Hematopoietic multipotent progenitor cell treated with erythropoietin and hydrocortisone succinate and interleukin-3 and kit ligand, for 8 days (in vitro differentiated cells): Measurements from ENCODE around the gene NCS1.
"Not testable (repeated sequence)": the region's sequence is repeated elsewhere in the genome, so short reads cannot be mapped to it uniquely, and the experiment has no call there.

Source experiments
- DNase-seq: peaks from one replicate; pipeline ENCODE4 v3.0.0-alpha.2; 2015

Gene NCS1

GRCh38 chr9:130240410-130241197 lies 68.4 kb downstream of the NCS1 start:
- DNase-seq: peak; percentile 94

GRCh38 chr9:130241198-130241535 lies 69.0 kb downstream of the NCS1 start:
- DNase-seq: no peak

GRCh38 chr9:130242270-130243014 lies 70.2 kb downstream of the NCS1 start:
- DNase-seq: no peak

- DNase-seq: peak; percentile 92
Observed at GRCh38 chr9:130243015-130243881, 71.0 kb downstream of the NCS1 start.

- DNase-seq: no peak
Observed at GRCh38 chr9:130243882-130244170, 71.6 kb downstream of the NCS1 start.

GRCh38 chr9:130244548-130245165 lies 72.5 kb downstream of the NCS1 start:
- no peak for DNase-seq

GRCh38 chr9:130245474-130245873 lies 73.3 kb downstream of the NCS1 start:
- DNase-seq: no peak

- DNase-seq: no peak
Observed at GRCh38 chr9:130246126-130246525, 73.9 kb downstream of the NCS1 start.

- DNase-seq: no peak
Observed at GRCh38 chr9:130254747-130255630, 82.8 kb downstream of the NCS1 start.

GRCh38 chr9:130255631-130256134 lies 83.5 kb downstream of the NCS1 start:
- DNase-seq: no peak

- DNase-seq: no peak
Observed at GRCh38 chr9:130256644-130257043, 84.4 kb downstream of the NCS1 start.

- DNase-seq: not testable (repeated sequence)
Observed at GRCh38 chr9:130258137-130258536, 85.9 kb downstream of the NCS1 start.

- no peak for DNase-seq
Observed at GRCh38 chr9:130259044-130259443, 86.8 kb downstream of the NCS1 start.

GRCh38 chr9:130260816-130261765 lies 88.9 kb downstream of the NCS1 start:
- DNase-seq: no peak

GRCh38 chr9:130262061-130262745 lies 90.0 kb downstream of the NCS1 start:
- no peak for DNase-seq

GRCh38 chr9:130262771-130263170 lies 90.6 kb downstream of the NCS1 start:
- DNase-seq: no peak

- DNase-seq: no peak
Observed at GRCh38 chr9:130263601-130264413, 91.6 kb downstream of the NCS1 start.

GRCh38 chr9:130264414-130265350 lies 92.5 kb downstream of the NCS1 start:
- DNase-seq: no peak
